ENCODE measurements around the gene PRKN. TPM values are rescaled to one million over a fixed set of nuclear protein-coding genes. Genes with fewer than 3 reads are reported as not detected.

The PRKN gene
- total and polyA plus RNA-seq, 4 experiments from 2014 or later: 0.50 to 5.3 (median 2.9) TPM

DNA sequence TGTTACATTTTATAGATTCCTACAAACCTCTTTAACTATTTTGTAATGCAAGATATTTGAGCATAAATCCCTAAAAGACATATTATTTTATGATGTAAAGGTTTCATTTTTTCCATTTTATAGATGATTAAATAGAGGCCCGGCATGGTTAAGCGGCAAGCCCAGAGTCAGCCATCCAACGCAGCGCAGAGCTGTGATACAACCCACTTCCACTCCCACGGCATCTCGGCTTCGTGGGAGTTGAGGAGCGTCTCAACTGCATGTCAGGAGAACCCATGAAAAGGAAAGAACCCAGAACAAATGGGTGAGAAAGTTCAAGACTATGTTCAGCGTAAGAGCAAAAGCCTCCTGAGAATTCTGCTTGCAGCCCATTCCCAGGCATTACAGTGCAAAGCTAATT is 488.2 kb downstream of the PRKN start:
- no peak for DNase-seq
- Mint-ChIP-seq H3K36me3 (no peaks in the 10 kb centered on the region), H3K9me3 (peaks cover 0 to 3% (median 0%) of the 10 kb centered on the region in 8 donors), H3K27ac (no peak overlapping the region), H3K4me3 (no peak overlapping the region), H3K4me1 (no peaks in the 10 kb centered on the region), H3K27me3 (no peaks in the 10 kb centered on the region)
- no peaks in the 10 kb centered on the region for H3K27me3 ChIP-seq (ENCODE audit: insufficient read depth, low read length)
- H3K4me3 ChIP-seq (ENCODE audit: low read length in 2 of 2): no peak overlapping the region
- POLR2A ChIA-PET (ENCODE audit: partially characterized antibody): no interaction called here
- CTCF ChIA-PET (ENCODE audit: partially characterized antibody): no interaction called here
- intact Hi-C loops (cut with micrococcal nuclease): no loop called here
- no peaks in the 10 kb centered on the region for H3K4me1 ChIP-seq (ENCODE audit: insufficient read depth, low read length)
- H3K36me3 ChIP-seq (ENCODE audit: insufficient read depth, low read length): no peaks in the 10 kb centered on the region
- H3K9me3 ChIP-seq (ENCODE audit: control insufficient read depth in 1 of 2, low read length in 2 of 2): no peaks in the 10 kb centered on the region
- H3K27ac ChIP-seq (ENCODE audit: low read depth, low read length): no peak overlapping the region

DNA sequence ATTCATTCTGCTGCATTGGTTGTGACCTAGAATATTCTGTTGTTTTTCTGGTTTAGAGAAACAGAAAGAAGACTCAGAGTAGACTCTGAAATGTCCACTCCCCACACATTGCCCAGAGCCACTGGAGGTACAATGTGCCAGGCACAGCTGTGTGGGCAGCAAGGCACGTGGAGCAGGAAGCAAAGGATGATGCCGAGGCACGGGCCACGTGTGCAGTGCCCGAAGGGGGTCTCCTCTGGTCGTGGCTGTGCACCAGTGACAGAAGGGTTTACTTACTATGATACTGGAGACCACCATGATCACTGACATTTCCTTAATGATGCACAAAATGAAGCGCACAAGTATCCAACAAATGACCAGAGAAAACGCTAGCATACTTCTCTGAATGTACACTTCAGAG is 488.9 kb downstream of the PRKN start:
- no peaks in the 10 kb centered on the region for H3K27me3 Mint-ChIP-seq
- H3K36me3 Mint-ChIP-seq: no peaks in the 10 kb centered on the region
- ChIA-PET CTCF (ENCODE audit: partially characterized antibody) (no interaction called here), POLR2A (ENCODE audit: partially characterized antibody) (no interaction called here)
- H3K36me3 ChIP-seq (ENCODE audit: insufficient read depth, low read length): no peaks in the 10 kb centered on the region
- H3K9me3 ChIP-seq (ENCODE audit: control insufficient read depth in 1 of 2, low read length in 2 of 2): no peaks in the 10 kb centered on the region
- no peaks in the 10 kb centered on the region for H3K4me1 Mint-ChIP-seq
- H3K4me1 ChIP-seq (ENCODE audit: insufficient read depth, low read length): no peaks in the 10 kb centered on the region
- no peak overlapping the region for H3K4me3 Mint-ChIP-seq
- no peak overlapping the region for H3K4me3 ChIP-seq (ENCODE audit: low read length in 2 of 2)
- no peak overlapping the region for H3K27ac Mint-ChIP-seq
- H3K27me3 ChIP-seq (ENCODE audit: insufficient read depth, low read length): no peaks in the 10 kb centered on the region
- intact Hi-C loops (cut with micrococcal nuclease): no loop called here
- H3K27ac ChIP-seq (ENCODE audit: low read depth, low read length): no peak overlapping the region
- H3K9me3 Mint-ChIP-seq: peaks cover 0 to 3% (median 0%) of the 10 kb centered on the region in 8 donors
- no peak for DNase-seq

GRCh38 chr6:162237331-162237730 is 490.2 kb downstream of the PRKN start:
- Histone ChIP-seq H3K4me3 (ENCODE audit: low read length in 2 of 2) (no peak overlapping the region), H3K27ac (ENCODE audit: low read depth, low read length) (no peak overlapping the region), H3K36me3 (ENCODE audit: insufficient read depth, low read length) (no peaks in the 10 kb centered on the region), H3K9me3 (ENCODE audit: control insufficient read depth in 1 of 2, low read length in 2 of 2) (no peaks in the 10 kb centered on the region), H3K4me1 (ENCODE audit: insufficient read depth, low read length) (no peaks in the 10 kb centered on the region), H3K27me3 (ENCODE audit: insufficient read depth, low read length) (no peaks in the 10 kb centered on the region)
- POLR2A ChIA-PET (ENCODE audit: partially characterized antibody): no interaction called here
- DNase-seq: no peak
- intact Hi-C loops (cut with micrococcal nuclease): no loop called here
- no peaks in the 10 kb centered on the region for H3K4me1 Mint-ChIP-seq
- no peak overlapping the region for H3K27ac Mint-ChIP-seq
- CTCF ChIA-PET (ENCODE audit: partially characterized antibody): no interaction called here
- H3K4me3 Mint-ChIP-seq: no peak overlapping the region
- no peaks in the 10 kb centered on the region for H3K36me3 Mint-ChIP-seq
- H3K9me3 Mint-ChIP-seq: peaks cover 0 to 3% (median 0%) of the 10 kb centered on the region in 8 donors
- H3K27me3 Mint-ChIP-seq: no peaks in the 10 kb centered on the region

DNA sequence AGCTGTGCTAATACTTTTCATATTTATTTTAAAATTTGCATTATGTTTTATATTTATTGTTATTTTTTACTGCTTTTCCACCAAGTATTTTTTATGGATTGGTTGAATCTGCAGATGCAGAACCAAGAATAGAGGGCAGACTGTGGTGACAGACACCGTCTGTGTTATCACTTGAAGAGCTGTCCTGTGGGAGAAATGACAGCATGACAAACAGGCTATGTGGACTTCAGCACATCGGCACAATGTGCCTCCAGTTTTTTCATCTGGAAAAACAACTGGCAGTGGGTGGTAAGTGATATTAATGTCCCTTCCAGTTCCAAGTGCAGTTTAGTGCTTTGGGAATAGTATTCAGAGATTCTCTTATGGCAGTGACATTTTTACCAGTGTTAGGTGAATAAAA is 492.9 kb downstream of the PRKN start:
- no peak overlapping the region for H3K4me3 ChIP-seq (ENCODE audit: low read length in 2 of 2)
- Mint-ChIP-seq H3K27me3 (no peaks in the 10 kb centered on the region), H3K4me1 (no peaks in the 10 kb centered on the region), H3K9me3 (peaks cover 0 to 3% (median 0%) of the 10 kb centered on the region in 8 donors), H3K4me3 (no peak overlapping the region), H3K27ac (no peak overlapping the region), H3K36me3 (no peaks in the 10 kb centered on the region)
- H3K9me3 ChIP-seq (ENCODE audit: control insufficient read depth in 1 of 2, low read length in 2 of 2): no peaks in the 10 kb centered on the region
- intact Hi-C loops (cut with micrococcal nuclease): no loop called here
- no peak overlapping the region for H3K27ac ChIP-seq (ENCODE audit: low read depth, low read length)
- no peaks in the 10 kb centered on the region for H3K27me3 ChIP-seq (ENCODE audit: insufficient read depth, low read length)
- POLR2A ChIA-PET (ENCODE audit: partially characterized antibody): no interaction called here
- DNase-seq: no peak
- no peaks in the 10 kb centered on the region for H3K4me1 ChIP-seq (ENCODE audit: insufficient read depth, low read length)
- CTCF ChIA-PET (ENCODE audit: partially characterized antibody): no interaction called here
- H3K36me3 ChIP-seq (ENCODE audit: insufficient read depth, low read length): no peaks in the 10 kb centered on the region

GRCh38 chr6:162230147-162230752 is 497.3 kb downstream of the PRKN start:
- ChIA-PET CTCF (ENCODE audit: partially characterized antibody) (no interaction called here), POLR2A (ENCODE audit: partially characterized antibody) (no interaction called here)
- H3K36me3 Mint-ChIP-seq: peaks cover 0 to 4% of the 10 kb centered on the region in 2 donors
- peaks cover 0 to 9% (median 0%) of the 10 kb centered on the region in 8 donors for H3K9me3 Mint-ChIP-seq
- H3K27me3 Mint-ChIP-seq: no peaks in the 10 kb centered on the region
- H3K27me3 ChIP-seq (ENCODE audit: insufficient read depth, low read length): no peaks in the 10 kb centered on the region
- no peaks in the 10 kb centered on the region for H3K36me3 ChIP-seq (ENCODE audit: insufficient read depth, low read length)
- intact Hi-C loops (cut with micrococcal nuclease): no loop called here
- H3K27ac ChIP-seq (ENCODE audit: low read depth, low read length): no peak overlapping the region
- DNase-seq: no peak
- no peak overlapping the region for H3K4me3 ChIP-seq (ENCODE audit: low read length in 2 of 2)
- H3K27ac Mint-ChIP-seq: no peak overlapping the region
- no peaks in the 10 kb centered on the region for H3K9me3 ChIP-seq (ENCODE audit: control insufficient read depth in 1 of 2, low read length in 2 of 2)
- H3K4me1 Mint-ChIP-seq: no peaks in the 10 kb centered on the region
- no peaks in the 10 kb centered on the region for H3K4me1 ChIP-seq (ENCODE audit: insufficient read depth, low read length)
- H3K4me3 Mint-ChIP-seq: no peak overlapping the region

DNA sequence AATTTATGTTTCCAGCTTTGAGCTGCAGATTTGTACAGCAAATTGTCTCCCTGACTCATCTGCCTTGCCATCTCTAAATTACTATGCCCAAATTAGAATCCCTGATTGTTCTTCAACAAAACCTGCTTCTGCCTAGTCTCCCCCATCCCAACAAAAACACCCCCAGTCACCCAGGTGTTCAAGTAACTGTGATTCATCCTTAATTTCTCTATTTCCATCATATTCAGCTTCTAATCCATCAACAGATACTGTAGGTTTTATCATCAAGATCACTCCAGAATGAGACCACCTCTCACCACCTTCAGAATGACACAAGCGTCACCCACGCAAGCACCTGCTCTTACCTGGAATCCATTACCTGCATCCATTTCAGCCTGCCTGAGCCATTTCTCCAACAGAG is 498.5 kb downstream of the PRKN start:
- intact Hi-C loops (cut with micrococcal nuclease): no loop called here

DNA sequence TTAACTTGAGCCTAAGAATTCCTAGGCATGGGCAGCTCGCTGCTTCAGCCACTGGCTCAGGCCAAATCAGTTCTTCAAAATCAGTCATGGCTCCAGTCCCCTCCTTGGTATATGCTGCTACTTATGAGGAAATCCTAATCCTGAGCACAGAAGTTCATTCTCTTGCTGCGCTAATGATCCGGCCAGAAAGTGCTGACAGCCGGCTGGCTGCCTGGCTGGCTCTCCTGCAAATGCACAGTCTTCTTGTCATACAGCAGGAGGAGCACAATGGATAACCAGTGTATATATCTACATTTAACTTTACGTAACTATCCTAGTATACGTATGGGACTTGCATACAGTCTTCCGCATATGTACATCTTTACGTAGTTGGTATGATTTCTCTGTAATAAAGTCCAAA is 500.8 kb downstream of the PRKN start:
- no peak overlapping the region for H3K27ac ChIP-seq (ENCODE audit: low read depth, low read length)
- POLR2A ChIA-PET (ENCODE audit: partially characterized antibody): no interaction called here
- Mint-ChIP-seq H3K9me3 (peaks cover 0 to 9% (median under 1%) of the 10 kb centered on the region in 8 donors), H3K27me3 (no peaks in the 10 kb centered on the region), H3K27ac (no peak overlapping the region), H3K4me3 (no peak overlapping the region), H3K4me1 (no peaks in the 10 kb centered on the region), H3K36me3 (peaks cover 0 to 4% of the 10 kb centered on the region in 2 donors)
- intact Hi-C loops (cut with micrococcal nuclease): no loop called here
- no peaks in the 10 kb centered on the region for H3K4me1 ChIP-seq (ENCODE audit: insufficient read depth, low read length)
- no peak for DNase-seq
- H3K36me3 ChIP-seq (ENCODE audit: insufficient read depth, low read length): no peaks in the 10 kb centered on the region
- CTCF ChIA-PET (ENCODE audit: partially characterized antibody): no interaction called here
- H3K4me3 ChIP-seq (ENCODE audit: low read length in 2 of 2): no peak overlapping the region
- H3K27me3 ChIP-seq (ENCODE audit: insufficient read depth, low read length): no peaks in the 10 kb centered on the region
- H3K9me3 ChIP-seq (ENCODE audit: control insufficient read depth in 1 of 2, low read length in 2 of 2): no peaks in the 10 kb centered on the region

More for the DNA sequence above, 498.5 kb downstream of the PRKN start:
- Mint-ChIP-seq H3K4me3 (no peak overlapping the region), H3K27me3 (no peaks in the 10 kb centered on the region), H3K27ac (no peak overlapping the region), H3K4me1 (no peaks in the 10 kb centered on the region), H3K9me3 (peaks cover 0 to 9% (median under 1%) of the 10 kb centered on the region in 8 donors), H3K36me3 (peaks cover 0 to 4% of the 10 kb centered on the region in 2 donors)
- no peaks in the 10 kb centered on the region for H3K9me3 ChIP-seq (ENCODE audit: control insufficient read depth in 1 of 2, low read length in 2 of 2)
- H3K27ac ChIP-seq (ENCODE audit: low read depth, low read length): no peak overlapping the region
- DNase-seq: no peak
- H3K4me1 ChIP-seq (ENCODE audit: insufficient read depth, low read length): no peaks in the 10 kb centered on the region
- H3K27me3 ChIP-seq (ENCODE audit: insufficient read depth, low read length): no peaks in the 10 kb centered on the region
- H3K4me3 ChIP-seq (ENCODE audit: low read length in 2 of 2): no peak overlapping the region
- ChIA-PET POLR2A (ENCODE audit: partially characterized antibody) (no interaction called here), CTCF (ENCODE audit: partially characterized antibody) (no interaction called here)
- no peaks in the 10 kb centered on the region for H3K36me3 ChIP-seq (ENCODE audit: insufficient read depth, low read length)

- peaks cover 0 to 9% (median under 1%) of the 10 kb centered on the region in 8 donors for H3K9me3 Mint-ChIP-seq
- H3K4me3 Mint-ChIP-seq: no peak overlapping the region
- H3K27ac ChIP-seq (ENCODE audit: low read depth, low read length): no peak overlapping the region
- H3K27me3 ChIP-seq (ENCODE audit: insufficient read depth, low read length): no peaks in the 10 kb centered on the region
- H3K9me3 ChIP-seq (ENCODE audit: control insufficient read depth in 1 of 2, low read length in 2 of 2): no peaks in the 10 kb centered on the region
- no peaks in the 10 kb centered on the region for H3K36me3 ChIP-seq (ENCODE audit: insufficient read depth, low read length)
- H3K4me1 ChIP-seq (ENCODE audit: insufficient read depth, low read length): no peaks in the 10 kb centered on the region
- POLR2A ChIA-PET (ENCODE audit: partially characterized antibody): no interaction called here
- no peaks in the 10 kb centered on the region for H3K27me3 Mint-ChIP-seq
- CTCF ChIA-PET (ENCODE audit: partially characterized antibody): no interaction called here
- intact Hi-C loops (cut with micrococcal nuclease): no loop called here
- no peak overlapping the region for H3K4me3 ChIP-seq (ENCODE audit: low read length in 2 of 2)
- H3K27ac Mint-ChIP-seq: no peak overlapping the region
- no peak for DNase-seq
- H3K36me3 Mint-ChIP-seq: peaks cover 0 to 4% of the 10 kb centered on the region in 2 donors
- H3K4me1 Mint-ChIP-seq: no peaks in the 10 kb centered on the region
Observed at GRCh38 chr6:162222521-162222920, 505.0 kb downstream of the PRKN start.
